H1 (cell line): ENCODE data around the gene DAZL. TPM values are rescaled to one million over a fixed set of nuclear protein-coding genes. Genes with fewer than 3 reads are reported as not detected.

Experiments
- CTCF ChIA-PET: fragments of 300-600 bp; sonication (Branson Sonifier 250); formaldehyde crosslinking; loops from one replicate; lab custom pipeline; 2021; ENCODE audit not compliant: partially characterized antibody; lab: Charles Lee
- POLR2A ChIA-PET: fragments of 300-600 bp; sonication (Branson Sonifier 250); formaldehyde crosslinking; loops from one replicate; lab custom pipeline; 2021; ENCODE audit warnings: inconsistent platforms; ENCODE audit not compliant: partially characterized antibody; lab: Charles Lee
- DNase-seq, 2 experiments: peaks; one replicate each; pipeline versions ENCODE4 v3.0.0 to v3.0.0-alpha.2; 2010 to 2022; ENCODE audit warnings: low spot score in 2 of 2, low read depth in 1 of 2, mixed read lengths in 1 of 2
- FAIRE-seq: peaks from 2 replicates; lab custom pipeline; 2011; peaks lifted over from hg19 to GRCh38; lab: Jason Lieb, UNC
- H2AFZ ChIP-seq: 2 replicates; pipeline ENCODE4 v1.8.1; 2012; ENCODE audit warnings: low read length, inconsistent platforms
- H2AK5ac ChIP-seq: 2 replicates; pipeline ENCODE4 v1.6.1; 2013; ENCODE audit warnings: low read depth, low read length
- H2BK120ac ChIP-seq: replicated peaks from 2 replicates; pipeline ENCODE3; 2013; ENCODE audit warnings: low read depth, low read length, inconsistent platforms
- H2BK12ac ChIP-seq: 2 replicates; pipeline ENCODE4 v1.6.1; 2013; ENCODE audit warnings: low read depth, low read length
- H2BK15ac ChIP-seq: 2 replicates; pipeline ENCODE4 v1.6.1; 2013; ENCODE audit warnings: low read length
- H2BK20ac ChIP-seq: 2 replicates; pipeline ENCODE4 v1.6.1; 2013; ENCODE audit warnings: low read length
- H2BK5ac ChIP-seq: 2 replicates; pipeline ENCODE4 v1.6.1; 2013; ENCODE audit warnings: low read depth, low read length
- H3K14ac ChIP-seq: 2 replicates; pipeline ENCODE4 v1.6.1; 2013; ENCODE audit warnings: inconsistent platforms; ENCODE audit not compliant: insufficient read length
- H3K18ac ChIP-seq: 2 replicates; pipeline ENCODE4 v1.6.1; 2013; ENCODE audit warnings: low read length; ENCODE audit errors: extremely low read depth
- H3K23ac ChIP-seq: 2 replicates; pipeline ENCODE4 v1.6.1; 2013; ENCODE audit warnings: inconsistent platforms; ENCODE audit not compliant: insufficient read length
- H3K23me2 ChIP-seq: 2 replicates; pipeline ENCODE4 v1.6.1; 2013; ENCODE audit warnings: low read depth, low read length
- H3K27ac ChIP-seq: 2 replicates; pipeline ENCODE4 v1.6.1; 2011; ENCODE audit warnings: low read depth, low read length, inconsistent platforms
- H3K27me3 ChIP-seq, 4 experiments: replicated peaks in 1 of 4; 1 replicate in 1 of 4; 2 replicates in 3 of 4; pipeline versions ENCODE4 v1.6.1 to v1.8.1; 2011 to 2013; ENCODE audit warnings: low read length in 3 of 4, mild to moderate bottlenecking in 3 of 4, inconsistent platforms in 2 of 4, mixed read lengths in 2 of 4, moderate library complexity in 1 of 4; ENCODE audit not compliant: control insufficient read depth in 3 of 4, insufficient read depth in 3 of 4; ENCODE audit errors: extremely low read depth in 1 of 4
- H3K36me3 ChIP-seq, 4 experiments: 2 replicates each; pipeline versions ENCODE4 v1.6.1 to v1.8.1; 2011 to 2013; ENCODE audit warnings: mild to moderate bottlenecking in 4 of 4, low read length in 3 of 4, moderate library complexity in 2 of 4, control low read depth in 1 of 4, inconsistent platforms in 1 of 4; ENCODE audit not compliant: insufficient read depth in 4 of 4, control insufficient read depth in 2 of 4
- H3K4ac ChIP-seq: replicated peaks from 2 replicates; pipeline ENCODE3; 2013; ENCODE audit warnings: low read length, low read depth, mixed read lengths, inconsistent platforms; ENCODE audit not compliant: insufficient read length
- H3K4me1 ChIP-seq, 4 experiments: replicated peaks in 1 of 4; 1 replicate in 1 of 4; 2 replicates in 3 of 4; pipeline versions ENCODE4 v1.6.1 to v1.8.1; 2011 to 2013; ENCODE audit warnings: low read length in 3 of 4, inconsistent platforms in 2 of 4, mixed read lengths in 1 of 4; ENCODE audit not compliant: insufficient read depth in 4 of 4, control insufficient read depth in 3 of 4
- H3K4me2 ChIP-seq, 2 experiments: 2 replicates each; pipeline versions ENCODE4 v1.6.1 to v1.8.1; 2011 to 2013; ENCODE audit warnings: low read depth in 2 of 2, low read length in 2 of 2, control low read depth in 1 of 2, inconsistent platforms in 1 of 2, mild to moderate bottlenecking in 1 of 2; ENCODE audit not compliant: insufficient read depth in 1 of 2
- H3K4me3 ChIP-seq, 4 experiments: fragments of 200-600, 300-600 bp in 1 of 4; sonication (generic), shearing (Covaris generic), sonication (Bioruptor Twin) in 1 of 4; 2 replicates each; pipeline versions ENCODE4 v1.5.1 to v1.8.1; 2011 to 2016; ENCODE audit warnings: low read length in 4 of 4, low read depth in 3 of 4, control low read depth in 2 of 4, inconsistent platforms in 2 of 4, mild to moderate bottlenecking in 2 of 4, mixed read lengths in 1 of 4, moderate library complexity in 1 of 4; ENCODE audit not compliant: insufficient read depth in 2 of 4; ENCODE audit errors: extremely low read depth in 1 of 4
- H3K56ac ChIP-seq: replicated peaks from 2 replicates; pipeline ENCODE3; 2013; ENCODE audit warnings: low read depth, mild to moderate bottlenecking, mixed read lengths, low read length, inconsistent platforms; ENCODE audit not compliant: insufficient read length
- H3K79me1 ChIP-seq: 2 replicates; pipeline ENCODE4 v1.6.1; 2013; ENCODE audit warnings: low read depth, low read length, control low read depth
- H3K79me2 ChIP-seq, 2 experiments: 2 replicates each; pipeline versions ENCODE4 v1.6.1 to v1.8.1; 2012 to 2013; ENCODE audit warnings: low read length in 2 of 2, mild to moderate bottlenecking in 2 of 2, inconsistent platforms in 1 of 2; ENCODE audit not compliant: insufficient read depth in 2 of 2, control insufficient read depth in 1 of 2
- H3K9ac ChIP-seq, 4 experiments: replicated peaks in 1 of 4; 1 replicate in 1 of 4; 2 replicates in 3 of 4; pipeline versions ENCODE4 v1.6.1 to v1.8.1; 2011 to 2013; ENCODE audit warnings: low read depth in 3 of 4, low read length in 3 of 4, control low read depth in 2 of 4, mild to moderate bottlenecking in 2 of 4, moderate library complexity in 2 of 4, inconsistent platforms in 1 of 4; ENCODE audit errors: extremely low read depth in 1 of 4
- H3K9me3 ChIP-seq, 2 experiments: 2 replicates each; pipeline versions ENCODE4 v1.6.1 to v1.8.1; 2012 to 2013; ENCODE audit warnings: mild to moderate bottlenecking in 2 of 2, moderate library complexity in 2 of 2, control low read depth in 1 of 2, inconsistent platforms in 1 of 2, low read depth in 1 of 2, low read length in 1 of 2, mixed read lengths in 1 of 2; ENCODE audit not compliant: insufficient read depth in 2 of 2
- H4K20me1 ChIP-seq, 2 experiments: replicated peaks in 1 of 2; 2 replicates each; pipeline versions ENCODE3 to v1.8.1; 2011 to 2013; ENCODE audit warnings: inconsistent platforms in 2 of 2, low read length in 2 of 2, mild to moderate bottlenecking in 1 of 2; ENCODE audit not compliant: insufficient read depth in 2 of 2, control insufficient read depth in 1 of 2
- H4K5ac ChIP-seq: 2 replicates; pipeline ENCODE4 v1.6.1; 2013; ENCODE audit warnings: low read length, low read depth, mixed read lengths, inconsistent platforms; ENCODE audit not compliant: insufficient read length
- H4K8ac ChIP-seq: 2 replicates; pipeline ENCODE4 v1.8.0; 2013; ENCODE audit warnings: mild to moderate bottlenecking, moderate library complexity, low read length, inconsistent platforms; ENCODE audit not compliant: insufficient read depth; ENCODE audit errors: extremely low read depth
- H4K91ac ChIP-seq: replicated peaks from 2 replicates; pipeline ENCODE3; 2013; ENCODE audit warnings: low read length, mixed read lengths, inconsistent platforms; ENCODE audit not compliant: insufficient read length
- BRCA1 ChIP-seq: IDR thresholded peaks from 2 replicates; pipeline ENCODE4 v1.6.1; 2012; ENCODE audit warnings: low read depth, low read length, improper control_type of control experiment
- CBX8 ChIP-seq: fragments of 300-800, 300-1000 bp; sonication (generic); IDR thresholded peaks from 2 replicates; pipeline ENCODE4 v1.7.1; 2016; ENCODE audit warnings: low read depth, low read length, borderline replicate concordance
- CHD1 ChIP-seq: IDR thresholded peaks from 2 replicates; pipeline ENCODE4 v1.6.1; 2012; ENCODE audit warnings: low read depth, low read length, improper control_type of control experiment
- CHD2 ChIP-seq: IDR thresholded peaks from 2 replicates; pipeline ENCODE4 v1.6.1; 2012; ENCODE audit warnings: low read length, improper control_type of control experiment
- CTBP2 ChIP-seq: IDR thresholded peaks from 2 replicates; pipeline ENCODE4 v1.7.0; 2011; ENCODE audit warnings: borderline replicate concordance, mild to moderate bottlenecking, moderate library complexity, mixed read lengths, low read length; ENCODE audit not compliant: insufficient read depth, insufficient read length
- JUN ChIP-seq: IDR thresholded peaks from 2 replicates; pipeline ENCODE4 v1.6.1; 2011; ENCODE audit warnings: low read depth, mild to moderate bottlenecking, improper control_type of control experiment, low read length
- JUND ChIP-seq: IDR thresholded peaks from 2 replicates; pipeline ENCODE4 v1.6.1; 2011; ENCODE audit warnings: mild to moderate bottlenecking, improper control_type of control experiment, low read length
- KDM1A ChIP-seq: fragments of 200-600, 300-600 bp; sonication (generic); IDR thresholded peaks from 2 replicates; pipeline ENCODE4 v1.7.1; 2016; ENCODE audit warnings: mild to moderate bottlenecking, low read length, borderline replicate concordance
- PHF8 ChIP-seq: fragments of 200-600 bp; sonication (generic); conservative IDR thresholded peaks from 2 replicates; pipeline ENCODE4 v1.7.1; 2012; ENCODE audit warnings: low read depth, mild to moderate bottlenecking, inconsistent platforms, low read length, moderate library complexity
- TBP ChIP-seq: IDR thresholded peaks from 2 replicates; pipeline ENCODE4 v1.6.1; 2011; ENCODE audit warnings: low read depth, low read length, improper control_type of control experiment
- YY1 ChIP-seq: IDR thresholded peaks from 2 replicates; pipeline ENCODE4 v1.6.1; 2011; ENCODE audit warnings: low read depth, mild to moderate bottlenecking, low read length
- WGBS, 2 experiments: shearing (Covaris generic) in 1 of 2; methylation state at CpG; one replicate each; pipeline versions ENCODE4 v1.1.6 to v1.1.7; 2013 to 2015; ENCODE audit warnings: low lambda C conversion rate in 2 of 2, mixed read lengths in 2 of 2, inconsistent platforms in 1 of 2, low coverage in 1 of 2, missing lambda C conversion rate in 1 of 2; ENCODE audit not compliant: insufficient replicate concordance in 2 of 2, insufficient coverage in 1 of 2, insufficient read length in 1 of 2; ENCODE audit errors: extremely low coverage in 1 of 2, missing lambda C conversion rate in 1 of 2; 5-methylcytosine and 5-hydroxymethylcytosine counted together
- polyA plus RNA-seq, 7 experiments: library from polyadenylated mRNA; depleted of rRNA in 3 of 7; stranded (reverse) in 5 of 7; unstranded in 2 of 7; fragments of >200 nt in 5 of 7; fragments of 200-250 nt in 2 of 7; gene quantifications; 1 replicate in 5 of 7; 2 replicates in 1 of 7; 4 replicates in 1 of 7; pipeline versions ENCODE4 v1.2.1 to v1.2.3, GENCODE V29; 2011 to 2013; ENCODE audit warnings: missing spikeins in 2 of 7, mixed read lengths in 2 of 7
- total RNA-seq: library from RNA; stranded (reverse); fragmentation: NEBNext Ultra II Directional; extraction: Animal tissue kit (Norgen Biotek cat#: 25700); gene quantifications from 2 replicates; pipeline ENCODE4 v1.2.1, GENCODE V29; 2021
- TF ChIP-seq, protein P1 (sequence below): IDR thresholded peaks from 2 replicates; pipeline ENCODE4 v1.6.1; 2011; ENCODE audit warnings: low read length, improper control_type of control experiment
- TF ChIP-seq, protein P2 (sequence below): IDR thresholded peaks from 2 replicates; pipeline ENCODE4 v1.6.1; 2012; ENCODE audit warnings: inconsistent platforms

DAZL gene
- total and polyA plus RNA-seq, 2 of the 8 experiments (the other 6 are each of a cell fraction or from before 2014, with no cell fraction given), result 3.4 to 5.9 TPM

DNA sequence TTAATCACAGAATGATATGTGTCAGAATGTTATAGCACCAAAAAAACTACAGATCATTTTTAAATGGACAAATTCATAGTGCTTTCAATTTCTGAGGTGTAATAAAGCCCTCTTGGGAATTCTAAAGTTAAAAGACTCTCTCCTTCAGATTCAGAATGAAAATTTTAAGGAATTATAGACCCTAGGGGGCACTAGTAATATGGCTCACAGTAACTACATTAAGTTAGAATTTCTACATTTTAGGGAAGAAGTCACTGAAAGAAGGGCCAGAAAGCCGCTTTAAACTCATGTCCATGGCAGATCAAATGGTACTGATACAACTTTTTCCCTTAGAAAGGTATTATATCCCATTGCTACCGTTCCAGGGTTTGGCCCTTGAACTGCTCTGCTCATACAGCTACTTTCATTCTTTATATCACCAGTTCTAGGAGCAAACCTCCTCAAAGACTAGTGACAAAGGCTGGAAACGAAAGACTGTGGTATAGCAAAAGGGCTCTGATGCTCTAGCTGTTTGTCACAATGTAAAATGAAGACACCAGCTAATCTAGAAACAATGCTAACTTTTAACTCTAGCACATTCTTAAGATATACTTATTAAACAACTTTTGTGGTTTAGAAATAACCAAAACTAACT lies 18.1 kb downstream of the DAZL start:
- Histone ChIP-seq H2AK5ac (no peak overlapping the region), H2BK12ac (no peak overlapping the region), H2AFZ (no peak overlapping the region), H4K5ac (no peak overlapping the region), H3K4me3 (no peak overlapping the region), H3K9ac (no peak overlapping the region), H3K4ac (no peak overlapping the region), H3K4me2 (no peak overlapping the region), H3K27ac (no peak overlapping the region), H3K23me2 (no peaks in the 10 kb centered on the region), H3K56ac (no peak overlapping the region), H3K79me1 (no peaks in the 10 kb centered on the region), H3K27me3 (no peaks in the 10 kb centered on the region), H3K18ac (no peak overlapping the region), H3K9me3 (no peaks in the 10 kb centered on the region), H3K4me1 (no peaks in the 10 kb centered on the region; a peak in 1 of 7 replicates), H2BK20ac (no peak overlapping the region), H4K91ac (no peak overlapping the region), H3K79me2 (no peaks in the 10 kb centered on the region), H3K23ac (no peak overlapping the region), H2BK5ac (no peak overlapping the region), H2BK120ac (no peak overlapping the region), H3K36me3 (no peaks in the 10 kb centered on the region), H4K20me1 (no peaks in the 10 kb centered on the region), H3K14ac (no peak overlapping the region), H4K8ac (no peak overlapping the region), H2BK15ac (no peak overlapping the region)
- DNase-seq (no peak), FAIRE-seq (peak; percentile 32)
- POLR2A ChIA-PET, result no interaction called here
- 81% methylated on average over 3 of the region's 3 CpGs; no CpG with 5 or more reads in 1 of the 2 experiments for WGBS, 2 experiments
- CTCF ChIA-PET, result interaction anchor here (0.7 to 2.2 kb wide), 6 partner anchors 9 to 714 kb away, joined by 3 to 5 read pairs (median 4); no protein-coding TSS in a partner anchor
- TF ChIP-seq KDM1A (no peak), PHF8 (no peak), CTBP2 (no peak), CBX8 (no peak), YY1 (no peak), CHD1 (no peak), TBP (no peak), CHD2 (no peak), JUND (no peak), BRCA1 (no peak), JUN (no peak)
- TF ChIP-seq, protein P1, sequence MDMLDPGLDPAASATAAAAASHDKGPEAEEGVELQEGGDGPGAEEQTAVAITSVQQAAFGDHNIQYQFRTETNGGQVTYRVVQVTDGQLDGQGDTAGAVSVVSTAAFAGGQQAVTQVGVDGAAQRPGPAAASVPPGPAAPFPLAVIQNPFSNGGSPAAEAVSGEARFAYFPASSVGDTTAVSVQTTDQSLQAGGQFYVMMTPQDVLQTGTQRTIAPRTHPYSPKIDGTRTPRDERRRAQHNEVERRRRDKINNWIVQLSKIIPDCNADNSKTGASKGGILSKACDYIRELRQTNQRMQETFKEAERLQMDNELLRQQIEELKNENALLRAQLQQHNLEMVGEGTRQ, result no peak
- TF ChIP-seq, protein P2, sequence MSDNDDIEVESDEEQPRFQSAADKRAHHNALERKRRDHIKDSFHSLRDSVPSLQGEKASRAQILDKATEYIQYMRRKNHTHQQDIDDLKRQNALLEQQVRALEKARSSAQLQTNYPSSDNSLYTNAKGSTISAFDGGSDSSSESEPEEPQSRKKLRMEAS, result no peak
